HG03159 (cell line): ENCODE results near the gene SEBOX.
"Not testable (repeated sequence)": the region's sequence is repeated elsewhere in the genome, so short reads cannot be mapped to it uniquely, and the experiment has no call there.

ENCODE experiments used
- ATAC-seq: cut with Tn5 transposase; IDR thresholded peaks from one replicate; pipeline ENCODE4 v1.9.1; 2021; ENCODE audit warnings: mild to moderate bottlenecking, moderate library complexity; ENCODE audit not compliant: unreplicated experiment

SEBOX gene

DNA sequence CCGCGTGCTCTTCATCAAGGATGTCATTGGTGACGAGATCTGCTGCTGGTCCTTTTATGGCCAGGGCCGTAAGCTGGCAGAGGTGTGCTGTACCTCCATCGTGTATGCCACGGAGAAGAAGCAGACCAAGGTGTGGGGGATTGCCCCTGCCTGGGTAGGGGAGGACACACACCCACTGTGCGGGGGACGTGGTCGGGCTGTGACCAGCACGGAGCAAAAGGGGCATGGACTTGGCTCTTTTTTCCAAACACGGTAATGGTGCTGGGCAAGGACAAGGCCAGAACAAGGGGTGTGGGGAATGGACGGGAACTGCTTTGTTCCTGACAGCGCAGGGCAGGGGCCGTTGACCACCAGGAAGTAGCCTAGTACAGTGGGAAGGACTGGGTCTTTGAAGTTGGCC is 22.7 kb downstream of the SEBOX start:
- no peak for ATAC-seq

DNA sequence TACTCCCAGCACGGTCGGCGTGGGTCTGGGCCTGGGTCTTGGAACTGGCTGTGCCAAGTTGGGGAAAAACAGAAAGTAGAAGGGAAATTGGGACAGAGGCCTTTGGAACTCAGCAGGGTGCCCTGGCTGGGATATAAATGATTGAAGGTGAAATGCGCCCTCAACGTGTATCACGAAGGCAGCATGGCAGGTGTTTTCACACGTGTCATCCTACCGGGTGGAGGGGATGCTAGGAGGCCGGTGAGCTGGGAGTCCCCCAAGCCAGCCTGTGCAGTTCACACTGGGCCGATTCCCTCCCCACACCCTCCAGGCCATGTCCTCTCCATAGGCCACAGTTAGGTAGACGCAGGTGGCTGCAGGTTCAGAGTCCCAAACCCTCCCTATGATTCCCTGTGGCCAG is 23.5 kb downstream of the SEBOX start:
- no peak for ATAC-seq

DNA sequence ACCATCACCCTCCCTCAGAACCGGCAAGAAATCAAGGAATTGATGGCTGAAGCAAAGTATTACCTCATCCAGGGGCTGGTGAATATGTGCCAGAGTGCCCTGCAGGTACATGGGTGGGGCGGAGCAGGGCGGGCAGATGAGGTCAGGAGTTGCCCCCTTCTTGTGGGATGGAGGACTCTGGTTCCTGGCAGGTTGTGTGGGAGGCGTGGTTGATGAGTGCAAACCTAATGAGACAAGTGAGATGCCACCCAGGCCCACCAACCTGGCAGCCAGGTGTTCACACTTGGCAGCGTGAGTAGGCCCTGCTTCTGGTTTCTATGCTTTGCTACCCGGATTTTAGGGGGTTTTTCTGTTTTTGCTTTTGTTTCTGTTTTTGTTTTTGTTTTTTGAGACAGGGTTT is 24.6 kb downstream of the SEBOX start:
- ATAC-seq = no peak

DNA sequence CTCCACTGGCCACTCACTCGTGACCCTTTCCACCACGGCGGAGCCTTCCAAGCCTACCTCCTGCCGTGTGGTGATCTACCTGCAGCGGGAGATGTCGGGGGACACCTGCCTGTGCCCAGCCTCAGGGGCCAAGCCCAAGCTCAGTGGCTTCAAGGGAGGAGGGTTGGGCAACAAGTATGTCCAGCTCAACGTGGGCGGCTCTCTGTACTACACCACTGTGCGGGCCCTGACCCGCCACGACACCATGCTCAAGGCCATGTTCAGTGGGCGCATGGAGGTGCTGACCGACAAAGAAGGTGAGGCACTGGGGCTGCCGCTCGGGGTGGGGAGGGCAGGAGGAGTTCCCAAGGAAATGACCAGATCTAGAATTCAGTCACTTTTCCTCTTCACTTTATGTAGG is 25.6 kb downstream of the SEBOX start:
- ATAC-seq = no peak

DNA sequence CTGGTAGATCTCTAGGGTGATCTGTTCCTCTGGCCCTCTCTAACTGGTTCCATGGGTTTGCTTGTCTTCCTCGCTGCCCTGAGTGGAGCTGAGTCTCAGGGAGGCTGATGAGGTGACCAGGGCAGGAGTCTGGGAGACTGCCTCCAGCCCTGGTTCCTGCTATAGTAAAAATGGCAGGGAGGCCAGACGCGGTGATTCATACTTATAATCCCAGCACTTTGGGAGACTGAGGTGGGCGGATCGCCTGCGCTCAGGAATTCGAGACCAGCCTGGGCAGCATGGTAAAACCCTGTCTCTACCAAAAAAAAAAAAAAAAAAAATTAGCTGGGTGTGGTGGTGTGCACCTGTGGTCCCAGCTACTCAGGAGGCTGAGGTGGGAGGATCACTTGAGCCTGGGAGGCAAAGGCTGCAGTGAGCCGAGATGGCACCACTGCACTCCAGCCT is 26.2 kb downstream of the SEBOX start:
- ATAC-seq = not testable (repeated sequence)

DNA sequence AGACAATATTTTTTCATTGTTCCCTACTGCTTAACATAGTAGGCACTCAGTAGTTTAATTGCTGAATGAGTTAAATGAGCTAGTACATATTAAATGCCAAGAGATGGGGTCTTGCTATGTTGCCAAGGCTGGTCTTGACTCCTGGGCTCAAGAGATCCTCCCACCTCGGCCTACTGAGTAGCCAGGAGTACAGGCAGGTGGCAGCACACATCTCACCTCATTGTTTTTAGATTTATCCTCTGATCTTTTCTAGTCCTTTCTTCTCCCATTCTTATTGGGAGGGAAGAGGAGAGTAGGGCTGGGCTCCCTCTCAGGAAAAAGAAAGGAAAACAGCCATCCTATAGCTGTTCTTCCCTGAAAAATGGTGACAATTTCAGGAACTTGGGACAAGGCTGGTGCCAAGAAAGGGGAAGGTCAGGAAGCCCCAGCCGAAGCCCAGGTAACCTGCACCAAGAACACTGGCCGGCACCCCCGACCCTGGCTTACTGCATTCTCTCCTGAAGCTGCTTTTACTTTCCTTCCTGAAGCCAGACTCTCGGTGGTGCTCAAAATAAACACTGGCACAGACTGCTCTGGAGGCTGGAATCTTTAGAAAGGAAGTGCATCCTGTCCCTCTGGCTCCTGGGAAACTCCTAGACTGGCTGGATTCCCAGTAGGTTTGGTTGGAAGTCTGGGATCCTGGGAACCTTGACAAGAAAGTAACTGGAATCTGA is 26.8 kb downstream of the SEBOX start:
- no peak for ATAC-seq

DNA sequence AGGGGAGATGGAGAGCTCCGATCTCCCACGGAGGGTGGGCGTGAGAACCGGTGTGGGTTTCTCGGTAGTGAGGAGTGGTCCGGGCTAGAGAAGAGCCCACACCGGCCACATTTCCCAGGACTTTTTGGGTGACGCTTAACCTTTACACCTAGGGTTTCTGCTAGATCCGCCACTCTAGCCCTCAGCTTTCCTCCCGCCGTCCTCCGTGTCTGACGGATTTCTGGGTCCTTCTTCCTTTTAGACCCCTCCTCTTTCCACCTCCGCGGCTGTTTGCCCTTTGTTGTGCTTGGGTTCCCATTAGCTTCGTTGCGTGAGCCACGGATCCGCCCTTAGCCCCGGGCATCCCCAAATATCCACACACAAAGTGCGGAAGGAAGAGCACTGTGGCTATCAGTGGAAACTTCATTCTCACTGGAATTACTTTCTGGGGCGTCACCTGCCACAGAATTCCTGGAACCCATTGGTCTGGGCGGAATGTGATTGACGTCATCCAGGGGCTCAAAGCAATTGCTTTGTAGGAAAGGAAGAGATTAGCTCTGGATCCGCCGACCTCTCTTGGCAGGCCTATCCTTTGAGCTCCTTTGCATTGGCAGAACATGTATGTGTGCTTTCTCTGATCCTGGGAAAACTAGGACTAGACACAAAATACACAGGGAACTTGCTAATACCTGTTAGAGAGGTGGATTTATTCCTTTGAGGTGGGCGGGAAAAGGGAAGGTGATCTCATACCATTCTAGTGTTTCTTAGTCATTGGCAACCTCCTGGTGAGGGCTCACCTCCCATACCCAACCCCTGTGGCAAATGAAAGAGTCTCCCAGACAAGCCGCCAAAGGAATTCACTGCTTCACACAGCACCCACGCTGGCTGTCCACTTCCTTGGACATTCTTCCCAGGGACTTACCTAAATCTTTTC is 28.8 kb downstream of the SEBOX start:
- ATAC-seq = no peak

DNA sequence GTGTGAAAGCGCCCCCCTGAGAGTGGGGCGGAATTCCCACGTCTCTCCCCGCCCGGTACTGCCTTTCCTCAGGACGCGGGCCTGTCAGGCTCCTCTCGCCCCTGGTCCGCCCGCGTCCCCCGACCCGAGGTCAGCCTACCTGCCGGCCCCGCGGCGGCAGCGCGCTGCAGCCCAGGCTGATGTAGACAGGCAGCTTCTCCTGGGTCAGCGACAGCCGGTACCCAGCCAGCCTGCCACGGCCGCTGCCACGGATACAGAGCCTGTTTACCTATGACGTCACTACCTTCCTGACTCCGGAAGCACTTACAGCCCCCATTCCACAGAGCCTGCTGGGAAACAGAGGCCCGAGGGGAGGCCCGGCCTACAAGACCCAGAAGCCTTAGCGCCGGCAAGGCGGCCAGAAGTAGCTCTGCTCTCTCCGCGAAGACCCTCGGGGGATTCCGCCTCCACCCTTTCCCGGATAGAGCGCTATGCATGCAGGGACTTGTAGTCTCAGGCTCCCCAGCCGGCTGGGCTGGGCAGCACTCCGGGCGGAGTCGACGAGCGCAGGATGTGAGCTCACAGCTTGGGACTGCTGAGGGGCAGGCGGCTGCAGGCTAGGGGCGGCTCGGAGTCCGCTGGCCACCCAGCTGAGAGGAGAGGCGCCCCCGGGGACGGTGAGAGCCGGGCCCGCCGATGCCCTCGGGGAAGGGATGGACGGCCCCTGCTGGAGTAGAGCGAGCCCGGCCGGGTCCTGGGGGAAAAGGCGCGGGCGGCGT is 29.6 kb downstream of the SEBOX start, which contains the start of the genes IFT20 and TNFAIP1:
Gene IFT20 (minus strand): TSS at position 272 of the 758 bp plus-strand sequence. CDS start 3,487 bp downstream, outside the sequence.
Gene TNFAIP1 (plus strand): TSS at position 561 of the 758 bp plus-strand sequence. CDS start 3,761 bp downstream, outside the sequence.
- ATAC-seq = peak; percentile 91

DNA sequence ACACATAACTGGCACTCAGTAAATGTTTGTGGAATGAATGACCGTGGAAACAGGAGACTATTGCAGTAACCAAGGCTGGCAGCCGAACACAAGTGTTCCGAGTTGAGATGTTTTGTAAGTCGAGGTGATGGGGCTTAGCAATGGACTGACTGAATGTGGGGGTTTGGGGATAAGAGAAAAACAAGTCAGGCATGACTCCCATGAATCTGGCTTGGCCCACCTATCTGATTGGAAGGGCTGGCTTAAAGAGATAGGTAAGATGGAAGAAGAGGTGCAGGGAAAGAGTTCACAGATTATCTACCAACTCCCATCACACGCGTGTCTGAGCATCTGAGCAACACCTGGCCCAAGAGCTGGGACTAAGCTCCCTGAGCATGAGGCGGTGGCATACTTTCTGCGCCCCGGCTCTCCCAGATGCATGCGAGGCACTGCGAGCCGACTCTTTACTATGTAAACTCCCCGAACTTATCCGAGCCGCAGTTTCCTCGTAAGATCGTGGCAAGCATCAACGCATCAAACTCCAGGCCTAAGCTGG is 30.3 kb downstream of the SEBOX start:
- peak; percentile 4 for ATAC-seq

DNA sequence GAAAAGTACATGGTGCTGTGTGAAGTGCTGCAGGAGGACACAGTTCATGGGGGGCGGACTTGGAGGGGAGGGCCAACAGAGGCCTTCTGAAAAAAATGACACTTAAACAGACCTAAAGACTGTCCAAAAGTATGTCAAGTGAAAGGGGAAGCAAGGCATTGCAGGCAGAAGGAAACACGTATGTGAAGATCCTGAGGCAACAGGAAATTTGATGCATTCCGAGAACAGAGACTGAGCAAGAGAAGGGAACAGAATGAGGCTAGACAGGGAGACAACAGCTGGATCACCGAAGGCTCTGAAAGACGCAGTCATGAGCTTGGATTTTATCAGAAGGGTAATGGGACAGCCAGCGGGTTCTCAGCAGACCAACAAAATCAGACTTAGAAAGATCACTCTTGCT is 30.8 kb downstream of the SEBOX start:
- ATAC-seq = no peak

DNA sequence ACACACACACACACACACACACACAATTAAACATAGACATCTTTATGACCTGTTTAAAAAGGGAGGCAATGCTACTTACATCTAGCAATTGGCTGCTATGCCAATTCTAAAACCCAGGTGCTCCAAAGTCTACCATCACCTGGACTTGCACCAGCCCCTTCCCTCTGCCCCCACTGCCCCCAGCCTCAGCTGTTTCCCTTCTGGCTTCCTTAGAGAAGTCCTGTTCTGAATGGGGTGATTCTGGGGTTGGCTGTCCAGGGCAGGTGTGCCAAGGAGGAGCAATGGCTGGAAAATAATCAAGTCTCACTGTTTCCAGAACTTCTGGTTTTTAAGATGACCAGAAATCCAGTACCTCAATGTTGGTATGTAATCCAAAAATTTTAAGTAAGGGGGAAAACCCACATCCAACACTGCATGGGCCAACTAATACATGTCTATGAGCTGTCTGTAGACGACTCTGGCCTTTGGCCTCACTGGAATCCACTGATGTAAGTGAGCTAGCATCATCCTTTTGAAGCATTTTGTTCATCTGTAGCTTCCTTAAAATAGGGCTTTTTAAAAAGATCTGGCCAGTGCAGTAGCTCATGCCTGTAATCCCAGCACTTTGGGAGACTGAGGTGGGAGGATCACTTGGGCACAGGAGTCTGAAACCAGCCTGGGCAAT is 31.8 kb downstream of the SEBOX start:
- no peak for ATAC-seq

DNA sequence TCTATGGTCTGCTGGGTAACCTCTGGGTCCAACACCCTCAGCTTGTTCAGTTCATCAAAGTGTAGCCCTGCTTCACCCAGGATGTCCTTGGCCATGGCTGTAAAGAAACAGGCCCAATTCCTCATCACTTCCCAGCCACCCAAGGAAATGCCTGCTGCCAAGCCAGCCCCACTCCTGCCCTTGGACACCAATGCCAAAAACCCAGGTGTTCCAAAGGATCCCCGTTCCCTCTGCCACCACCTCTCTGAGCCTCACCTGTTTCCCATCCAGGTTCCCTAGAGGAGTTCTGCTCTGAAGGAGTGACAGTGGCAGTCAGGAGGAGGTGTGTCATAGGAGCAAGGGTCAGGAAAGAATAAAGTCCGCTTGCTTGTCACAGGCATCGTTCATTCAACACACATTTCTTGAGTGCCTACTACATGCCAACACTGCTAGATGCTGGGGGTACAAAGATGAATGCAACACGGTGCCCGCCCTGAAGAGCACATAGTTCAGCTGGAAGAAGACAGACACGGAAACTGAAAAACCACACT is 33.0 kb downstream of the SEBOX start:
- ATAC-seq = no peak

DNA sequence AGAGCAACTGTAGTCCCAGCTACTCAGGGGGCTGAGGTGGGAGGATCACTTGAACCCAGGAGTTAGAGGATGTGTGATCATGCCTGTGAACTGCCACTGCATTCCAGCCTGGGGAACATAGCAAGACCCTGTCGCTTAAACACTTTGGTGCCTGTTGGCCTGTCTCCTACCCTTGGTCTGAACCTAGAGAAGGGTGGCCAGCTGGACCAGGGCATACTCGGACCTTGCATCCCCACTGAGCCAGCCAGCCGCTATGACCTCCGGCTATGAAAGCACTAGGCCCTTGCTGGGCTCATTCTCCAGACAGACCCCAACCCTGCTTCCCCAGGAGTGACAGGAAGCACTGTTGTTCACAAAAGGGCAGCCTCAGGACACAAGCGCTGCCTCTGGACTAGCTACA is 34.3 kb downstream of the SEBOX start:
- ATAC-seq = no peak

DNA sequence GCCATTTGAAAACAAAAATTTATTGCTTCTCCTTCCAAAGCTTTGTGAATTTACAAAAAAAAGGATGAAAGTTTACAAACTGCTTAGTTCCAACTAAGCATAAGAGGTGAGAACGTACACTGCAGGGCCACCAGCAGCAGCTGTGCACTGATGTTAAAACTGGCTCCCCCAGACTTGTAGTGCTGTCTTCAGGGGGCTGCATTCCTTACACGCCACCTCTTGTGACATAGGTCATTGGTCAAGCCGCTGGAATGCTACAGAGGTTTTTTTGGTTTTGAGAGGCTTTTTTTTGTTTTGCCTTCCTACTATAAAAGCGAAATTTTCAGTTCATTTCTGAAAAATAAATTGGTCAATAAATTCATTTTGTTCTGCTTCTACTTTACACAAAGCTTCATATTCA is 36.7 kb downstream of the SEBOX start:
- ATAC-seq = no peak

DNA sequence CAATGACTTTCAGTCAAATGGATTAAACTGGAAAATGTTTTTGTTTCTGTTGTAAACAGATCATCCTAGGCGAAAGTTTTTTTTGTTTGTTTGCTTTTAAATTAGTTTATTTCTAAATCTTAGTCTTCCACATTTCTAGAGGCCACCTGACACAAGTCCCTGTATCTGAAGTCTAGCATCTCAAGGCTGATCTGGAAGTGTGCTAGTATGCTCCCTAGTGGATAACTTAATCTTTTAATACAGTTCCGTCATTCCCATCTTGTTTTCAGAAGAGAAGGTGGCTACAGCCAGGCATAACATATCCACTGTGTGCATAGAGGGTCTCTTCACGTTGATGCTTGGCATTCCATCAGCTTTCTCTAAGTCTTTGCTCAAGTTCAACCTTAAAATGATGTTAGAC is 37.3 kb downstream of the SEBOX start:
- ATAC-seq = no peak

DNA sequence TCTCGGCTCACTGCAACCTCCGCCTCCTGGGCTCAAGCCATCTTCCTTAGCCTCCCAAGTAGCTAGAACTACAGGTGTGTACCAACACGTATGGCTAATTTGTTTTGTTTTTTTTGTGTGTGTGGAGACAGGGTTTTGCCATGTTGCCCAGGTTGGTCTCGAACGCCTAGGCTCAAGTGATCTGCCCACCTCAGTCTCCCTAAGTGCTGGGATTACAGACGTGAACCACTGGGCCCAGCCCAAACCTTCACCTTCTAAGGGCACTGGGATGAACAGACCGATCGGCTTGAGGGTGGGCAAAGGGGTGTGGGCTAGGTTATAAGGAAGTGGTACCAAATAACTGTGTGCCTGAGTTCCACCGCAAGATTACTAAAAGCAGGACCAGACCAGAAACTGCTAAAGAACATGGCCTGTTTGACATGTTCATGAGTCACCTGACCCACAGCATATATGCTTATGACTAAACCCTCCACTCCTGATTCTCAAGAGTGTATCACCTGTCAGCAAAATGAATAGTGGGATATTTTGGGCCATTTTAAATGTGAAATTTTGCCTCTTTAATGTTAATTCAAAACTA is 37.9 kb downstream of the SEBOX start:
- no peak for ATAC-seq

DNA sequence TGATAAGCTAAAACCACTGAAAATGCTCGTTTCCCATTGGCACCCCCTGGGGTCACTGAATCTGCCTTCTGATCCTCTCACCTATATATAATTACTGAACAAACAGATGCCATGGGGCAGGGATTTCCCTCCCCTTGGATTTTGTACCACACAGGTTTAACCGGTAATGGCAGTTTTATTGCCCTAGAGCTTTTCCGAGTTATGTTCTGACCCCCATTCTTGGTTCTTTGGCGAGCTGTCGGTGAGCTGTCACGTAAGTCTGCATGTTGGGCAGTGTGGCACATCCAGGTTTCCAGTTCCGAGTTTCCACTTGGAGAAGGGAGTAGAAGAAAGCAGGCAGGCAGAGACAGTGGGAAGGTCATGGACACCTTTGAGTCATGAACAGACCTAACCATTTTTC is 38.9 kb downstream of the SEBOX start:
- no peak for ATAC-seq

DNA sequence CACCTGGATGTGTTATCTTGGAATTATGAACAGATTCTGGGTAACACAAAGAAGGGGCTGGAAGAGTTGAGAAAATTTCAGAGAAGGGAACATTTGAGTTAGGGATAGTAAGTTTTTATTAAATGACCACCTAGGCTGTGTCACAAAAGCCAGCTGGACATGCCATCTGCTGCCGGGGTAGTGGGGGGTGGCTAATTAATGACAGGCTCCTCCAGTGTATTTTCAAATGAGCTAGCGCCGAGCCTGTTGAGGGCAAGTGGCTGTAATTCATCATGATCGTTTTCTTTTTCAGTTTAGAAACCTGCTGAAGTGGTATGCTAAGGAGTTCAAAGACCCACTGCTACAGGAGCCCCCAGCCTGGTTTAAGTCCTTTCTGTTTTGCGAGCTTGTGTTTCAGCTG is 39.8 kb downstream of the SEBOX start:
- ATAC-seq = no peak

DNA sequence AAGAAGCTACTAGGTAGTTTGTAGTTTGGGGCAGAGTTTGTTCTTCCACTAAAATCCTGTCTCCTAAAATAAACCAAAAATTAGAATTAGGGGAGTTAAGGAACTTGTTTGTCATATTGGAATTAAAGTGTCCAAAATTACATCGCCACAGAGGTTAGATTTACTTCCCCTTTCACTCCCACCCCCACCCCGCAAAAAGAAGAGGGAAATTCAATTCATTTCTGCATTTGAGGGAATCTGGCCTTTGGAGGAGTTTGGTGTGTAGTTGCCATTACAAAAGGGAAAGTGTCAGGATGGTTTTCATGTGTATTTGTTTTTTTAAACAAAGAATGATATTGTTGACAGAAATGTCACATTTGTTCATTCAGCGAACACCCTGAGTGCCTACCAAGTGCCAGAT is 40.2 kb downstream of the SEBOX start:
- ATAC-seq = no peak

DNA sequence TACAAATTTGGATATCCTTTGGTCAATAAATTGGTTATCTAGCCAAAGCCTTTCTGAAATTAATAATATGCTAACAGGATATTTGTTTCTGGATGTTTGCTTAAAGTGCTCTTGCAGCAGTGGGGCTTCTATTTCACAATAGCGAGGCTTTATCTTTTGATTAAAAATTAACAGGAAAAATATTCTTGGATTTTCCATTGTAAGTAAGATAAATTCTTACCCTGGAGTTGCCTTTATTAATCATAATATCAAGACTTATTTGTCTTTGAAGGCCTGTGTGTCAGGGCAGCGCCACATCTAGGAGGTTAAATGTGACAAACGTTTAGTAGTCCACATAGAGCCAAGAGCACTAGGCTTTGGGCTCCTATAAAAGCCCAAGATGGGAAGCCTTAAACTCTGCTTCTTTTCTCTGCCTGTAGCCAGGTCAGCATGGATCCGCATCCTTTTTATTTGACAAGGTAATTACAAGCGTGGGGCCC is 40.7 kb downstream of the SEBOX start:
- no peak for ATAC-seq
